ENCODE measurements around the gene GYPC.
"Not testable (repeated sequence)": the region's sequence is repeated elsewhere in the genome, so short reads cannot be mapped to it uniquely, and the experiment has no call there.

GYPC gene

GRCh38 chr2:126672980-126673605 lies 17.1 kb downstream of the GYPC start:
- DNase-seq, result no peak

DNA sequence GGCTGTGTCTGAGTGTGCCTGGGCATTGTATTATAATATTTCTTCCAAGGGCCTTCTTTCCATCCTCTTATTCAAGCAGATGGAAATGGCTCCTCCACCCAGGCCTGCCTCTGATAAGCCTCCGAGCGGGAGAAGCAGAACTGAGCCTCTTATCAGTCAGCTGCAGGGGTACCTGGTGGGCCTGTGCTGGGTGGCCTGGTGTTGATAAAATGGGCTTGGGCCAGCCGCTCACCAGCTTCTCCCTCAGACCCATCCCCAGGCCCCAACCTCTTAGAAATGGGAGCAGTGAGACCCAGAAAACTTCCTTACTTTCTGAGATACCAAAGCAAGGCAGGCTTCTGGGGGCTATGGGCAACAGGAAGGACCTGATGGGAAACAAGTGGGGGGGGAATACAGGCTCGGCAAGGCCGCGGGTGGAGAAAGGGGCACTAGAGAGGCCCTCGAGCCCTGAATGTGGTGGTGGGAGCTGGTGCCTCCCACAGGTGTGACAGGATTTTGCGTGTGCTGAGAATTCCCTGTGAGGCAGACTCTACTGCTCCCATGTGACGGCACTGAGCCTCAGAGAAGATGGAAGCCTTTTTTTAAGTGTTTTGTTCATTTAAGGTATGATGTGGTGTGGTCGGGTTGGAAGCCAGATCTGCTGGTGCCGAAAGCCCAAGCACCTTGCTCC lies 18.3 kb downstream of the GYPC start:
- DNase-seq, result no peak

DNA sequence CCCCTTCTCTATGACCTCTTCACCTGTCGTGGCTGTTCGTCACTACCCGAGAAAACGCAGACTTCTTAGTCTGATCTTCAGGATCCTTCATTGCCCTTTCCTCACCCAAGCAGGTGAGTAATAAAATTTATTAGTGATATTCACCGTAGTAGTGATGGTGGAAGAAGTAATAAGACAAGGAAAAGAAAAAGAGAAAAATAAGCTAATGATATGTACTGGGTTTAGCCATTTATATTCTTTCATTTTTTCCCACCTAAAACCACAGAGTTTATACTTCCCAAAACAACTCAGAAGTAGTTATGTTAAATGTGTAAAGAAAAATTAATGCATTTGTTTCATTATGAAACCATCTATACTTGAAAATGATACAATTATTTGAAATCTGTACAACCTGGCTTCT lies 19.7 kb downstream of the GYPC start:
- DNase-seq, result no peak

GRCh38 chr2:126676221-126677175 lies 20.5 kb downstream of the GYPC start:
- DNase-seq, result no peak

- no peak for DNase-seq
Measured at GRCh38 chr2:126677176-126677538, 21.2 kb downstream of the GYPC start.

DNA sequence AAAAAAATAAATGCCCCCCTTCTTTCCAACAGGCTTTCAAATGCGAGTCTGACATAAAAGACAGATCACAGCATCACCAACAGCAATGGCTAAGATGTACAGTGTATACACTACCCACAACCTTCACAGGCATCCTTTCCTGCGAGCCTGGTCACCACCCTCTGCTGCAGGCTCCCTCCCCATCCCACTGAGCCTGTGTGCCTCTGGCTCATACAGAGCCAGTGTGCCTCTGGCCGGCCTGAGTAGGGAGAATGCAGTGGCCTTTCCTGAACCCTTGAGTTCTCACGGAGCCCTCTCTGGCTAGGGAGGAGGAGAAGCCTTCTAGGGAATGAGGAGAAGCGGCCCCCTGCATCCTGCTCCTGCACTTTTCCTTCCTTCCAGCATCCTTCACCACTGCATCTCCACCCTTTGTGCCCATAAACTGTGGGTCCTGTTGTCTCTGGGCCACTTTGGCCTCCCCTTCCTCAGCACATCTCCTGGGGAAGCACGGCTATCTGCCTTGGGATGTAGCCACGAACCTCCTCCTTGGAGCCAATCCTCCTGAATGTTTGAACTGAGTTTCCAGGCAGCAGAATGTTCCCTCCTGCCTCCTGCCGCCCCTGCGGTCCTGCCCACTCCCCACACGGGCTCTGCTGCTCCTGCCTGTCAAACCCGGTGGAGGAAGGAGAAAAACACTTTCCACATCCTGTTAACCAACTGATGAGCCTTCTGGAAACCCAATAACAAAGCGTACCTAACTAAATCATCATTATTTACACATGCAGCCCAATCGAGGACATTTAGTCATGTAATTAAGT lies 22.5 kb downstream of the GYPC start:
- no peak for DNase-seq

DNA sequence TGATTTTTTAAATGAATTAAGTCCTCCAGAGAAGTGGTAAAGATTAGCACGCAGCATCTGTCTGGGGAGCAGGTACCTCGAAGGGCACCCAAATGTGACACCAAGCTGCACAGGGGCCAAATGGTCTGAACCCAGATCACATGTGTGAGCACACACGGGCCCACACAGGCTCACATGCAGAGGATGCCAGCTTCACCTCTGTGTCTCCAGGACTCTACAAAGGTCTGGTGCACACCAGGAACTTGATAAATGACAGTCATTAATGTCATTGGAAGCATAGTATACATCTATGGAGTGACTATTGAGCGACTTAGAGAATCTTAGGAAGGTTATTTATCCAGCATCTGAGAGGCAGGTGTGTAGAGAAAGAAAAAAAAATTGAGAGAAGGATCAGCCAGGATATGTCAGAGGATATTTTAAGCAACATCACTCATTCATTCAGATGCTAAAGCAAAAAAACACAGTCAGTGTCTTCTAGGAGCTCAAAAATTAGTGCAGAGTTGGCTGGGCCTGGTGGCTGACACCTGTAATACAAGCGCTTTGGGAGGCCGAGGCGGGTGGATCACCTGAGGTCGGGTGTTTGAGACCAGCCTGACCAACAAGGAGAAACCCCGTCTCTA lies 23.2 kb downstream of the GYPC start:
- no peak for DNase-seq

DNA sequence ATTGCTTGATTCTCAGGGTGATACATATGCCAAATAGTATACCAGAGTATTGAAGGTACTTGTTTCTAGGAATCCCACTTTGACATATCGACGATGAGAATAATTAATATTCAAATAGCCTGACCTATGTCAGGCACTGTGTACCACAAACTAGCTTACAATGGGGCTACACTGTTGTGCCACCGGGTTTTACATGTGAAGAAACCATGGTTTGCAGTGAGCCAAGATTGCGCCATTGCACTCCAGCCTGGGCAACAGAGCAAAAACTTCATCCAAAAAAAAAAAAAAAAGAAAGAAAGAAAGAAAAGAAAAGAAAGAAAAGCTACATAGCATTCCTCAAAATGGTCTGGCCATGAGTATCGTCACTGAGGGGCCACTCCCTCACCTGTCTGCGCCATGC lies 25.5 kb downstream of the GYPC start:
- no peak for DNase-seq

GRCh38 chr2:126685629-126686028 lies 29.7 kb downstream of the GYPC start:
- no peak for DNase-seq

GRCh38 chr2:126686286-126686685 lies 30.3 kb downstream of the GYPC start:
- DNase-seq, result no peak

- no peak for DNase-seq
Measured at GRCh38 chr2:126686841-126687485, 31.0 kb downstream of the GYPC start.

DNA sequence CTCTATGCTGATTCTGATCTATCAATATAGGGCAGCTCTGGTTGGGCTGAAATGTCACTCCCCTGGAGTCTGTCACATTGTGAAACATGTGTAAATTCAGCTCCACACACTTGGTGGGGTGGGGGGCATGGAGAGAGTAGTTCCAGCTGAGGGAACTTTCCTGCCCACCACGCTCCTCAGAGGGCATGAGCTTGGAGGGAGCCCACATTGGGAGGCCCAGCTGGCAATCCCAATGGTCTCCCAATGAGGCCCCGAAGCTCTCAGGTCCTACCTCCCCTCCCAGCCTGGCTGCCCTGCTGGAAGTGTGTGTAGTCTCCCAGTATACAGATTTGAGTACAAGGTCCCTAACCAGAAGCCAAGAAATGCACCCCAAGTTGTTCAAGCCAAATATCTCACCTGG lies 31.5 kb downstream of the GYPC start:
- DNase-seq, result no peak

DNA sequence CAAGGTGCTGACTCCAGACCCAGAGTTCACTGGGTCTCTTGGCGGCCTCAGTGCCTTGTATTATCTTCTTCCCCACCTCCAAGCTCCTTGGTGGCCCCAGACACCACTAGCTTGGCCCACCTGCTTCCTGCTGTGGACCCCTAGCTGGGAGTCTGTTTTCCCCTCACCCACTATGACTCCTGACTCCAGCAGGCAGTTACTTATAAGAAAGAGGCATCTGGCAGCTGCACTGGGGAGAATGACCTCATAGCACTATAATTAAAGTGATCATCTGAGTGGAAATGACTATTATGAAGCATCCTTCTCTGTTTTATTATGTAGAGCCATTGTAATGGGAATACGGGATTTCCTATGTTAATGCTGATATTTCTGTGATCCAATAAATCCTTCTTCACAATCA lies 32.6 kb downstream of the GYPC start:
- not testable (repeated sequence) for DNase-seq

GRCh38 chr2:126692241-126692640 lies 36.3 kb downstream of the GYPC start:
- not testable (repeated sequence) for DNase-seq

- not testable (repeated sequence) for DNase-seq
Measured at GRCh38 chr2:126692934-126693592, 37.1 kb downstream of the GYPC start.

GRCh38 chr2:126696644-126697520 lies 40.9 kb downstream of the GYPC start:
- DNase-seq, result no peak

DNA sequence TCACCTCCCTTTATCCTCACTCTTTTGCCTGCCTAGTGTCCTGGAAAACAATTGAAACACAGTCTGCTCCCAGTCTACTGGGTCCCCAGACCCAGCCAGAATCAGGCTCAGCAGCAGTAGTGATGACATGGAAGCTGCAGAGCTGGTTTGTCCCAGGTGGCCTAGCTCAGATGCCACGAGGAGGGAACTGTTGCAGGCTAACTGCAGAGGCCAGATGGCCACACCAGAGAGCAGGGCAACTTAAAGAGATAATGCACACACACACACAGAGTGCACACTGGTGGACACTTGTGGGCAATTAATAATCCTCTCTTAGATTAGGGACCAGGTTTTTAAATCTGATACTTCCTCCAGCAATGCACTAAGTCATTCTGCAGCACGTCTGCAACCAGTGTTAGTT lies 42.4 kb downstream of the GYPC start:
- no peak for DNase-seq

DNA sequence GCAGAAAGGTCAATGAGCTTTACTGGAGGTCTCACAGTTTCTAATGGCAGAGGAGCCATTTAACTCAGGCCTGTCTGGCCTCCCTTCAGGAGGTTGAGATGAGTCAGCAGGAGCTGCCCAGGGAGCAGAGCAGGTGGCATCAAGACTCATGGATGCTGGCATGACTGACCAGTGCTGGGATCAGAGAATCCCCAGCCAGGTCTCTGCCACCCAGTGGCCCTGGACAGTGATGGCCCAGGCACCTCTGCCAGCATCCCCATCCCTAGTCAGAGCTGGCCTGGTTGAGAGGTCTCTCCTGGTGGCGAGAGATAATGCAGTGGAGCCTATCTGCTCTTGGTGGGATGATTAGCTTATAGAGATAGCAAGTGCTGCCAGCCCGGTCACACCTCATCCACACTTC lies 43.1 kb downstream of the GYPC start:
- no peak for DNase-seq

DNA sequence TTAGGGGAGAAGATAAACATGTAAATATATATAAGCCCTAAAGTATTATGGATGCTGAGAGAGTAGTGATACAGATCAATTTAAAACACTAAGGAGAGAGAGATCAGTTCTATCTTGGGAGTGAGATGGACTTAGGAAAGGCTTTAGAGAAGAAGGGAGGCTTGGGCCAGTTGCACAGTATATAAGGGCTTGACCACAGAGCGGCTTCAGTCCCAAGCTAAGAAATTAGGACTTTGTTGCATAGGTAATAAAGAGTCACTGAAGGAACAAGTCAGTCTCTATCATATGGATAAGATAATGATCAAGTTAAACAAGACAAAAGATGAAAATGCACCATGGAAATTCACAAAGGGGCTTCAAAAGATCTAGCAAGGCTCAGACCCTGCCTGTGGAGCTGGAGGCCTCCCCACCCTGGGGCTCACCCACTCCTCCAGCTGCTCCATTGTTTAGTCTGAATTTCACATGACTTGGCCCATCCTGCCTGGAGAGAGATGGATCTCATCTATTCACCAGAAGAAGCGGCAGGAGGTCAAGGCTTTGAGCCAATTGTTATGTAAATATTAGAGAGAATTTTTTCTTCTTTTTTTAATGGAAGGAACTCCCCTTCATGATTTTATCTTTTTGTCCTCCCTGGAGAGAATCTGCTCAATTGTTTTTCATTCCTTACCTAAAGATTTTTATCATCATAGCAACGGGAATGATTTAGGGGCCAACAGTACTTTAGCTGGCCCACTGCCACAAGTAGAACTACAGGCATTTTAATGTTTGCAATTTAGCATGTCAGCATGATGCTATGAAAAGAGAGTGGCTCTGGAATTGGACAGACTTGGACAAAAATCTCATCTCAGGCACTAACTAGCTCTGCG lies 44.0 kb downstream of the GYPC start:
- no peak for DNase-seq

All from NCI-H2171 (cell line).